BLaER1 treated with 17β-estradiol and CSF1 and Interleukin-3, amounts not matched to agents 10 nM and 100 nM (cell line): ENCODE data around the gene FN3K.

ENCODE experiments used
- H3K27ac ChIP-seq, 11 experiments: shearing (Covaris generic); formaldehyde crosslinking; 2 replicates each; pipeline ENCODE4 v1.8.1; 2022
- H3K27me3 ChIP-seq, 11 experiments: shearing (Covaris generic); formaldehyde crosslinking; 2 replicates each; pipeline ENCODE4 v1.8.1; 2022
- H3K36me3 ChIP-seq, 11 experiments: shearing (Covaris generic); formaldehyde crosslinking; 2 replicates each; pipeline ENCODE4 v1.8.1; 2022
- H3K4me1 ChIP-seq, 10 experiments: shearing (Covaris generic); formaldehyde crosslinking; 2 replicates each; pipeline ENCODE4 v1.8.1; 2022
- H3K4me2 ChIP-seq, 11 experiments: shearing (Covaris generic); formaldehyde crosslinking; 2 replicates each; pipeline ENCODE4 v1.8.1; 2022
- H3K4me3 ChIP-seq, 10 experiments: shearing (Covaris generic); formaldehyde crosslinking; 2 replicates each; pipeline ENCODE4 v1.8.1; 2022
- H3K9ac ChIP-seq, 11 experiments: shearing (Covaris generic); formaldehyde crosslinking; 2 replicates each; pipeline ENCODE4 v1.8.1; 2022
- H3K9me3 ChIP-seq, 11 experiments: shearing (Covaris generic); formaldehyde crosslinking; replicated peaks in 1 of 11; 2 replicates each; pipeline ENCODE4 v1.8.1; 2022
- H4K20me1 ChIP-seq, 11 experiments: shearing (Covaris generic); formaldehyde crosslinking; 2 replicates each; pipeline ENCODE4 v1.8.1; 2022
- Cebpa-rat ChIP-seq, 11 experiments: shearing (Covaris generic); IDR thresholded peaks; 2 replicates each; pipeline ENCODE4 v1.8.1; 2022

The FN3K gene

DNA sequence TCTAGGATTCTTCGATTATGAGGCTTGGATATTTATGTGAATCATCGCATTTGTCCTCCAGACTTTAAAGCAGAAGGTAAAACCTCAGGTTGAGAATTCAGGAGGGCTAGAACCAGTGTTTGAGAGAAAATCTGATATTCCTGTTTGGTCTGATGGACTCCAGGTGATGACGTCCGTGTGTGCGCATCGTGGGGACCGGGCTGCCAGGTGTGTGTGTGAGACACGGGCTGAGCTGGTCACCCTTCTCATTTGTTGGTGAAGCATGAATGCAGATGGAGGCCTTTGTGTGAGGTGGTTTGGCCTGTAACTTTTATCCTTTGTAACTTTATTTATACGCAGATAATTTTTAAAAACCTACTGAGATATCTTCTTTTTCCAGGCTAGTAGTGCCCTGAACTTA, 61.6 kb downstream of the FN3K start:
- no peak overlapping the region for H3K9ac ChIP-seq
- H3K27ac ChIP-seq = no peak overlapping the region
- no peak for TF ChIP-seq Cebpa-rat (IDR thresholded peaks at IDR 0.05)
- H3K4me3 ChIP-seq = no peak overlapping the region
- no peak overlapping the region for H3K4me2 ChIP-seq
- no peaks in the 10 kb centered on the region for H3K27me3 ChIP-seq
- peaks cover 48 to 86% (median 63%) of the 10 kb centered on the region in 11 experiments for H3K36me3 ChIP-seq
- peaks cover 0 to 62% (median 50%) of the 10 kb centered on the region in 11 experiments; a peak in 17 of 22 replicates for H4K20me1 ChIP-seq
- H3K4me1 ChIP-seq = peaks cover 0 to 7% (median 0%) of the 10 kb centered on the region in 10 experiments; a peak in 1 of 20 replicates
- peaks cover 0 to 18% (median 15%) of the 10 kb centered on the region in 11 experiments; a peak in 14 of 22 replicates for H3K9me3 ChIP-seq

DNA sequence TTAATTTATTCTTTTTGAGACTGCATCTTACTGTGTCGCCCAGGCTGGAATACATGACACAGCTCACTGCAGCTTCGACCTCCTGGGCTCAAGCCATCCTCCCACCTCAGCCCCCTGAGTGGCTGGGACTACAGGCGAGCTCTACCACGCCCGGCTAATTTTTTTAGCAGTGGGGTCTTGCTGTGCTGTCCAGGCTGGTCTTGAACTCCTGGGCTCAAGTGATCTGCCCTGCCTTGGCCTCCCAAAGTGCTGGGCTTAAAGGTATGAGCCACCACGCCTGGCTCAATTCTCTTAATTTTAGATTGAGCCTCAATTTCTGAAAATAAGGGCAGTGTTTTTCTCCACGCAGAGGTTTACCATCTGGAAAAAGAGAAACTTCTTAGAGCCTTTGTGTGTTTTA, 63.3 kb downstream of the FN3K start:
- Histone ChIP-seq H3K9ac (no peak overlapping the region), H3K4me3 (no peak overlapping the region), H3K36me3 (peaks cover 48 to 84% (median 61%) of the 10 kb centered on the region in 11 experiments), H3K9me3 (peaks cover 0 to 18% (median 15%) of the 10 kb centered on the region in 11 experiments; a peak in 14 of 22 replicates), H4K20me1 (peaks cover 7 to 64% (median 54%) of the 10 kb centered on the region in 11 experiments; a peak in 19 of 22 replicates), H3K27me3 (no peaks in the 10 kb centered on the region), H3K4me2 (no peak overlapping the region), H3K4me1 (peaks cover 0 to 6% (median 0%) of the 10 kb centered on the region in 10 experiments; a peak in 4 of 20 replicates), H3K27ac (no peak overlapping the region)
- TF ChIP-seq Cebpa-rat (IDR thresholded peaks at IDR 0.05) = no peak

DNA sequence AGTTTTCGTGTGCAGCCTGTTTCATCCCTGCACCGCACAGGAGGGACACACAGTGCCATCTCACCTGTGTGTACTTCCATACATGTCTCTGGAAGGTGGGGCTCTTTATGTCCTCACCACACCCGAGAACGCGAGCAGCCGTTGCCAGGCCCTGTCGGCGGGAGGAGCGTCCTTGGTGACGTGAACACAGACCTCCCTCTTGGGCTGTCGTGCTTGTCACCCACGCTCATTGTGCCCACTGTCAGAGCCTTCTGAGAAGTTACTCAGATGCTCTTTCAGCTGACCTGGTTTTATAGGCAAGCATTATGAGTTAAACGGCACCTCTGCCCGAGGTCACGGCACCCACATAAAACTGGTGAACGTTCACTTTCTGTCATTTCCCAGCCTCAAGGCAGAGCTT, 64.2 kb downstream of the FN3K start:
- no peak overlapping the region for H3K27ac ChIP-seq
- peaks cover 48 to 78% (median 54%) of the 10 kb centered on the region in 11 experiments for H3K36me3 ChIP-seq

More for the DNA sequence above, 64.2 kb downstream of the FN3K start:
- H3K27me3 ChIP-seq = no peaks in the 10 kb centered on the region
- H3K9ac ChIP-seq = no peak overlapping the region
- no peak overlapping the region for H3K4me3 ChIP-seq
- TF ChIP-seq Cebpa-rat (IDR thresholded peaks at IDR 0.05) = no peak
- H3K4me1 ChIP-seq = peaks cover 0 to 6% (median 0%) of the 10 kb centered on the region in 10 experiments; a peak in 4 of 20 replicates
- H3K9me3 ChIP-seq = peaks cover 0 to 18% (median 15%) of the 10 kb centered on the region in 11 experiments; a peak in 14 of 22 replicates
- H3K4me2 ChIP-seq = no peak overlapping the region
- peaks cover 7 to 64% (median 49%) of the 10 kb centered on the region in 11 experiments; a peak in 19 of 22 replicates for H4K20me1 ChIP-seq
